ENCODE data around the gene PGAP2. TPM values are rescaled to one million over a fixed set of nuclear protein-coding genes. Genes with fewer than 3 reads are reported as not detected.
"Not testable (repeated sequence)": the region's sequence is repeated elsewhere in the genome, so short reads cannot be mapped to it uniquely, and the experiment has no call there.

The PGAP2 gene
- total RNA-seq, 1 donor from 2014 or later, result 7.1 TPM

DNA sequence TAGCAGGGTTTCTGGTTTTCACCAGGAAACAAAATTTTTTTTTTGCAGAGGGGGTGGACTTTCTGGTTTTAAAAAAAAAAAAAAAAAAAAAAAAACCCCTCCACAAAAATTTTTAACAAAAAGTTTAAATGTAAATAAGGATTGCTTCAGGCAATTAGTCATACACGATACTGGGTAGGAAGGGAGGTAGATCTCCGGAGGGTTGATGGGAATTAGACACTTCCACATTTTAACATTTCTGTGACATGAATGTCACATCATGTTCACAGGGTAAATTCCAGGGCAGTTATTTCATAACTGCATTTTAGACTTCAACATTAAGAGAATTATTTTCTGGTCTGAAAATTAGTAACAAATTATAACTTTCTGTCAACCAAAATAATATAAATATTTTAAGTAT, 26.9 kb upstream of the PGAP2 start:
- DNase-seq (ENCODE audit: low spot score in 2 of 2), result no peak
- H3K4me3 ChIP-seq, result no peak overlapping the region
- intact Hi-C loops (cut with DNase I), result no loop called here
- no peaks in the 10 kb centered on the region for H3K9me3 ChIP-seq
- H3K27me3 ChIP-seq, result no peaks in the 10 kb centered on the region
- no peak for TF ChIP-seq CTCF (IDR thresholded peaks at IDR 0.05)
- peak overlapping the region in 1 of 2 donors; percentile 50 for H3K27ac ChIP-seq
- peaks cover 0 to 9% of the 10 kb centered on the region in 2 donors for H3K4me1 ChIP-seq
- peaks cover 33 to 49% of the 10 kb centered on the region in 2 donors for H3K36me3 ChIP-seq

DNA sequence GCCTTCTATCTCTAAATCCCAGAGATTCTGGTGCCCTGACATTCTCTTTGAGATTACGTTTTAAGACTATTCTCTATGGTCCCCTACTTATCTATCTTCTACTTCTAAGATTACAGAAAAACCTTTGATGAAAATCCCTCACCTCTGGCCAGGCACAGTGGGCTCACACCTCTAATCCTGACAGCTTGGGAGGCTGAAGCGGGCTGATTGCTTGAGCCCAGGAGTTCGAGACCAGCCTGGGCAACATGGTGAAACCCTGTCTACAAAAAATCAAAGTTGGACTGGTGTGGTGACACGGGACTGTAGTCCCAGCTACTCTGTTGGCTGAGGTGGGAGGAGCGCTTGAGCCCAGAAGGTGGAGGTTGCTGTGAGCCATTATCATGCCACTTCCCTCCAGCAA, 25.4 kb upstream of the PGAP2 start:
- no peak overlapping the region for H3K4me3 ChIP-seq
- H3K4me1 ChIP-seq, result peaks cover 0 to 9% of the 10 kb centered on the region in 2 donors
- intact Hi-C loops (cut with DNase I), result no loop called here
- no peaks in the 10 kb centered on the region for H3K9me3 ChIP-seq
- peaks cover 22 to 34% of the 10 kb centered on the region in 2 donors for H3K36me3 ChIP-seq
- TF ChIP-seq CTCF (IDR thresholded peaks at IDR 0.05), result no peak
- DNase-seq (ENCODE audit: low spot score in 2 of 2), result no peak
- H3K27ac ChIP-seq, result peak overlapping the region in 1 of 2 donors; percentile 16
- no peaks in the 10 kb centered on the region for H3K27me3 ChIP-seq

DNA sequence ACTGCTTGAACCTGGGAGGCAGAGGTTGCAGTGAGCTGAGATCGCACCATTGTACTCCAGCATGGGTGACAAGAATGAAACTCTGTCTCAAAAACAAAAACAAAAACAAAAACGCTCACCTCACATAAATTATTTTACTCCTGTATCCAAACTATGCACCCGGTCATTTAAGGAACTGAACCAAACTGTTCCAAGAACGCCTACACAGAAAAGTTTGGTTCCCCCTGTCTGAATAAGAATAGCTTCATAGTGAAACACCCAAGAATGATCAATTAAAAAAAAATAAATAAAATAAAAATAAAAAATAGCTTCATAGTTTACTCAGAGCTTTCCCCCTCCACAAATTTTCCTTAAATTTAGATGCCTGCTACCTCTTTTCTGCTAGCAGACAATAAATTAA, 24.7 kb upstream of the PGAP2 start:
- intact Hi-C loops (cut with DNase I), result no loop called here
- Histone ChIP-seq H3K9me3 (no peaks in the 10 kb centered on the region), H3K4me3 (no peak overlapping the region), H3K4me1 (peaks cover 0 to 9% of the 10 kb centered on the region in 2 donors), H3K27me3 (no peaks in the 10 kb centered on the region), H3K36me3 (peaks cover 16 to 28% of the 10 kb centered on the region in 2 donors), H3K27ac (no peak overlapping the region)
- DNase-seq (ENCODE audit: low spot score in 2 of 2), result no peak
- TF ChIP-seq CTCF (IDR thresholded peaks at IDR 0.05), result no peak

- peak overlapping the region in 1 of 2 donors; percentile 18 for H3K27ac ChIP-seq
Observed at GRCh38 chr11:3786781-3787428, 21.5 kb upstream of the PGAP2 start.

DNA sequence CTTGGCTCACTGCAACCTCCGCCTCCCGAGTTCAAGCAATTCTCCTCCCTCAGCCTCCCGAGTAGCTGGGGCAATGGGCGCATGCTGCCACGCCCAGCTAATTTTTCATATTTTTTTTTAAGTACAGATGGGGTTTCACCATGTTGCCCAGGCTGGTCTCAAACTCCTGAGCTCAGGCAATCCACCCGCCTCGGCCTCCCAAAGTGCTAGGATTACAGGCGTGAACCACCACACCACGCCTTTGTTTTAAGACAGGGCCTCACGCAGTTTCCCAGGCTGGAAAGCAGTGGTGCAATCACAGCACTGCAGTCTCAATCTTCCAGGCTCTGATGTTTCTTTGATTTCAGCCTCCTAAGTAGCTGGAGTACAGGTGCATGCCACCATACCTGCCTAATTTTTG, 14.0 kb upstream of the PGAP2 start:
- H3K4me3 ChIP-seq; intact Hi-C loops (cut with DNase I): not testable (repeated sequence)

More at GRCh38 chr11:3786781-3787428, 21.5 kb upstream of the PGAP2 start:
- peaks cover 0 to 6% of the 10 kb centered on the region in 2 donors for H3K4me1 ChIP-seq
- H3K27me3 ChIP-seq, result no peaks in the 10 kb centered on the region
- no peak overlapping the region for H3K4me3 ChIP-seq
- no peak for DNase-seq (ENCODE audit: low spot score in 2 of 2)
- H3K36me3 ChIP-seq, result peaks cover 0 to 6% of the 10 kb centered on the region in 2 donors
- intact Hi-C loops (cut with DNase I), result no loop called here
- no peaks in the 10 kb centered on the region for H3K9me3 ChIP-seq
- TF ChIP-seq CTCF (IDR thresholded peaks at IDR 0.05), result no peak

GRCh38 chr11:3795131-3796001, 13.0 kb upstream of the PGAP2 start:
- H3K9me3 ChIP-seq, result no peaks in the 10 kb centered on the region
- intact Hi-C loops (cut with DNase I), result loop anchor here (2.0 kb wide), 1 partner anchor 373 kb away; no protein-coding TSS in a partner anchor
- peaks cover 5 to 22% of the 10 kb centered on the region in 2 donors for H3K36me3 ChIP-seq
- H3K27ac ChIP-seq, result peak overlapping the region in 1 of 2 donors; percentile 11
- H3K27me3 ChIP-seq, result no peaks in the 10 kb centered on the region
- H3K4me3 ChIP-seq, result peak overlapping the region; percentile 85 to 86
- DNase-seq (ENCODE audit: low spot score in 2 of 2), result no peak
- TF ChIP-seq CTCF (IDR thresholded peaks at IDR 0.05), result no peak
- peaks cover 0 to 21% of the 10 kb centered on the region in 2 donors for H3K4me1 ChIP-seq

More for the DNA sequence above, 14.0 kb upstream of the PGAP2 start:
- not testable (repeated sequence) for H3K27ac ChIP-seq; DNase-seq (ENCODE audit: low spot score in 2 of 2); H3K9me3 ChIP-seq; H3K27me3 ChIP-seq
- Histone ChIP-seq H3K36me3 (peaks cover 5 to 22% of the 10 kb centered on the region in 2 donors), H3K4me1 (peaks cover 0 to 23% of the 10 kb centered on the region in 2 donors)
